Measurements from ENCODE around the gene PGC. TPM values are rescaled to one million over a fixed set of nuclear protein-coding genes. Genes with fewer than 3 reads are reported as not detected.
A peak's percentile ranks its signal among the peaks of the same experiment; 100 is the strongest.

The PGC gene
- total RNA-seq, 1 experiment from 2014 or later, result 0.63 TPM

DNA sequence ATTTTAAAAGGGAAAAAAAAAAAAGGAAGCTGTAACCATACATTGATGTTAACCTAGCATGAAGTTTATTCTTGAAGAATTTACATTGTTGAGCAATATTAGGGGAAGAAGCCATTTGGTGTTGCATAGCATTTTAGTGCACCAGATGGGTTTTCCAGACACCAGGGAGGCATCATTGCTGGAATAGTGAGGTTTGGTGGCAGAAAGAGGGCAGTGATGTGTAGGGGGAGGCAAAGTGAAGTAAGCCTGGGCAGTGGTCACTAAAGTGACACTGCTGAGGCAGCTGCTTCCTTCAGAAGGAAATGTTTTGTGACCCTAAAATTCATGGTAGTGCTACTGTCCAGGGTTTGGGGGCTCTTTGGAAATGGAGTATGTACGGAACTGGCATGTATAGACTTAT, 42.8 kb upstream of the PGC start:
- POLR2A ChIA-PET, result interaction anchor here (0.6 kb wide), 1 partner anchor 58 kb away, joined by 3 read pairs; no protein-coding TSS in a partner anchor
- ATAC-seq (no peak), DNase-seq (ENCODE audit: low spot score) (no peak)
- Mint-ChIP-seq H3K9me3 (no peaks in the 10 kb centered on the region), H3K36me3 (peaks cover 31% of the 10 kb centered on the region), H3K4me1 (peaks cover 13% of the 10 kb centered on the region), H3K4me3 (peak overlapping the region; percentile 96; the same call in 1 of the 2 replicates), H3K27me3 (ENCODE audit: low read depth) (peaks cover 11% of the 10 kb centered on the region), H3K27ac (no peak overlapping the region)
- CTCF ChIA-PET, result no interaction called here
- no peak for TF ChIP-seq ZNF219 (CRISPR knock-in tag; IDR thresholded peaks at IDR 0.05; ENCODE audit: borderline replicate concordance)
- no peak for TF ChIP-seq RORB (CRISPR knock-in tag; IDR thresholded peaks at IDR 0.05)
- TF ChIP-seq, protein P1, sequence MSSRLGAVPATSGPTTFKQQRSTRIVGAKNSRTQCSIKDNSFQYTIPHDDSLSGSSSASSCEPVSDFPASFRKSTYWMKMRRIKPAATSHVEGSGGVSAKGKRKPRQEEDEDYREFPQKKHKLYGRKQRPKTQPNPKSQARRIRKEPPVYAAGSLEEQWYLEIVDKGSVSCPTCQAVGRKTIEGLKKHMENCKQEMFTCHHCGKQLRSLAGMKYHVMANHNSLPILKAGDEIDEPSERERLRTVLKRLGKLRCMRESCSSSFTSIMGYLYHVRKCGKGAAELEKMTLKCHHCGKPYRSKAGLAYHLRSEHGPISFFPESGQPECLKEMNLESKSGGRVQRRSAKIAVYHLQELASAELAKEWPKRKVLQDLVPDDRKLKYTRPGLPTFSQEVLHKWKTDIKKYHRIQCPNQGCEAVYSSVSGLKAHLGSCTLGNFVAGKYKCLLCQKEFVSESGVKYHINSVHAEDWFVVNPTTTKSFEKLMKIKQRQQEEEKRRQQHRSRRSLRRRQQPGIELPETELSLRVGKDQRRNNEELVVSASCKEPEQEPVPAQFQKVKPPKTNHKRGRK (CRISPR knock-in tag; IDR thresholded peaks at IDR 0.05; ENCODE audit: borderline replicate concordance), result no peak
- TF ChIP-seq, protein P2, sequence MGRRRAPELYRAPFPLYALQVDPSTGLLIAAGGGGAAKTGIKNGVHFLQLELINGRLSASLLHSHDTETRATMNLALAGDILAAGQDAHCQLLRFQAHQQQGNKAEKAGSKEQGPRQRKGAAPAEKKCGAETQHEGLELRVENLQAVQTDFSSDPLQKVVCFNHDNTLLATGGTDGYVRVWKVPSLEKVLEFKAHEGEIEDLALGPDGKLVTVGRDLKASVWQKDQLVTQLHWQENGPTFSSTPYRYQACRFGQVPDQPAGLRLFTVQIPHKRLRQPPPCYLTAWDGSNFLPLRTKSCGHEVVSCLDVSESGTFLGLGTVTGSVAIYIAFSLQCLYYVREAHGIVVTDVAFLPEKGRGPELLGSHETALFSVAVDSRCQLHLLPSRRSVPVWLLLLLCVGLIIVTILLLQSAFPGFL (CRISPR knock-in tag; IDR thresholded peaks at IDR 0.05; ENCODE audit: borderline replicate concordance), result no peak
- TF ChIP-seq TP53 (CRISPR knock-in tag; IDR thresholded peaks at IDR 0.05), result no peak
- TF ChIP-seq, protein P3, sequence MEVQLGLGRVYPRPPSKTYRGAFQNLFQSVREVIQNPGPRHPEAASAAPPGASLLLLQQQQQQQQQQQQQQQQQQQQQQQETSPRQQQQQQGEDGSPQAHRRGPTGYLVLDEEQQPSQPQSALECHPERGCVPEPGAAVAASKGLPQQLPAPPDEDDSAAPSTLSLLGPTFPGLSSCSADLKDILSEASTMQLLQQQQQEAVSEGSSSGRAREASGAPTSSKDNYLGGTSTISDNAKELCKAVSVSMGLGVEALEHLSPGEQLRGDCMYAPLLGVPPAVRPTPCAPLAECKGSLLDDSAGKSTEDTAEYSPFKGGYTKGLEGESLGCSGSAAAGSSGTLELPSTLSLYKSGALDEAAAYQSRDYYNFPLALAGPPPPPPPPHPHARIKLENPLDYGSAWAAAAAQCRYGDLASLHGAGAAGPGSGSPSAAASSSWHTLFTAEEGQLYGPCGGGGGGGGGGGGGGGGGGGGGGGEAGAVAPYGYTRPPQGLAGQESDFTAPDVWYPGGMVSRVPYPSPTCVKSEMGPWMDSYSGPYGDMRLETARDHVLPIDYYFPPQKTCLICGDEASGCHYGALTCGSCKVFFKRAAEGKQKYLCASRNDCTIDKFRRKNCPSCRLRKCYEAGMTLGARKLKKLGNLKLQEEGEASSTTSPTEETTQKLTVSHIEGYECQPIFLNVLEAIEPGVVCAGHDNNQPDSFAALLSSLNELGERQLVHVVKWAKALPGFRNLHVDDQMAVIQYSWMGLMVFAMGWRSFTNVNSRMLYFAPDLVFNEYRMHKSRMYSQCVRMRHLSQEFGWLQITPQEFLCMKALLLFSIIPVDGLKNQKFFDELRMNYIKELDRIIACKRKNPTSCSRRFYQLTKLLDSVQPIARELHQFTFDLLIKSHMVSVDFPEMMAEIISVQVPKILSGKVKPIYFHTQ (CRISPR knock-in tag; IDR thresholded peaks at IDR 0.05), result no peak
- TF ChIP-seq, protein P4, sequence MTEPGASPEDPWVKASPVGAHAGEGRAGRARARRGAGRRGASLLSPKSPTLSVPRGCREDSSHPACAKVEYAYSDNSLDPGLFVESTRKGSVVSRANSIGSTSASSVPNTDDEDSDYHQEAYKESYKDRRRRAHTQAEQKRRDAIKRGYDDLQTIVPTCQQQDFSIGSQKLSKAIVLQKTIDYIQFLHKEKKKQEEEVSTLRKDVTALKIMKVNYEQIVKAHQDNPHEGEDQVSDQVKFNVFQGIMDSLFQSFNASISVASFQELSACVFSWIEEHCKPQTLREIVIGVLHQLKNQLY (CRISPR knock-in tag; IDR thresholded peaks at IDR 0.05), result no peak
- TF ChIP-seq, protein P5, sequence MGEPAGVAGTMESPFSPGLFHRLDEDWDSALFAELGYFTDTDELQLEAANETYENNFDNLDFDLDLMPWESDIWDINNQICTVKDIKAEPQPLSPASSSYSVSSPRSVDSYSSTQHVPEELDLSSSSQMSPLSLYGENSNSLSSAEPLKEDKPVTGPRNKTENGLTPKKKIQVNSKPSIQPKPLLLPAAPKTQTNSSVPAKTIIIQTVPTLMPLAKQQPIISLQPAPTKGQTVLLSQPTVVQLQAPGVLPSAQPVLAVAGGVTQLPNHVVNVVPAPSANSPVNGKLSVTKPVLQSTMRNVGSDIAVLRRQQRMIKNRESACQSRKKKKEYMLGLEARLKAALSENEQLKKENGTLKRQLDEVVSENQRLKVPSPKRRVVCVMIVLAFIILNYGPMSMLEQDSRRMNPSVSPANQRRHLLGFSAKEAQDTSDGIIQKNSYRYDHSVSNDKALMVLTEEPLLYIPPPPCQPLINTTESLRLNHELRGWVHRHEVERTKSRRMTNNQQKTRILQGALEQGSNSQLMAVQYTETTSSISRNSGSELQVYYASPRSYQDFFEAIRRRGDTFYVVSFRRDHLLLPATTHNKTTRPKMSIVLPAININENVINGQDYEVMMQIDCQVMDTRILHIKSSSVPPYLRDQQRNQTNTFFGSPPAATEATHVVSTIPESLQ (CRISPR knock-in tag; IDR thresholded peaks at IDR 0.05), result no peak
- TF ChIP-seq, protein P6, sequence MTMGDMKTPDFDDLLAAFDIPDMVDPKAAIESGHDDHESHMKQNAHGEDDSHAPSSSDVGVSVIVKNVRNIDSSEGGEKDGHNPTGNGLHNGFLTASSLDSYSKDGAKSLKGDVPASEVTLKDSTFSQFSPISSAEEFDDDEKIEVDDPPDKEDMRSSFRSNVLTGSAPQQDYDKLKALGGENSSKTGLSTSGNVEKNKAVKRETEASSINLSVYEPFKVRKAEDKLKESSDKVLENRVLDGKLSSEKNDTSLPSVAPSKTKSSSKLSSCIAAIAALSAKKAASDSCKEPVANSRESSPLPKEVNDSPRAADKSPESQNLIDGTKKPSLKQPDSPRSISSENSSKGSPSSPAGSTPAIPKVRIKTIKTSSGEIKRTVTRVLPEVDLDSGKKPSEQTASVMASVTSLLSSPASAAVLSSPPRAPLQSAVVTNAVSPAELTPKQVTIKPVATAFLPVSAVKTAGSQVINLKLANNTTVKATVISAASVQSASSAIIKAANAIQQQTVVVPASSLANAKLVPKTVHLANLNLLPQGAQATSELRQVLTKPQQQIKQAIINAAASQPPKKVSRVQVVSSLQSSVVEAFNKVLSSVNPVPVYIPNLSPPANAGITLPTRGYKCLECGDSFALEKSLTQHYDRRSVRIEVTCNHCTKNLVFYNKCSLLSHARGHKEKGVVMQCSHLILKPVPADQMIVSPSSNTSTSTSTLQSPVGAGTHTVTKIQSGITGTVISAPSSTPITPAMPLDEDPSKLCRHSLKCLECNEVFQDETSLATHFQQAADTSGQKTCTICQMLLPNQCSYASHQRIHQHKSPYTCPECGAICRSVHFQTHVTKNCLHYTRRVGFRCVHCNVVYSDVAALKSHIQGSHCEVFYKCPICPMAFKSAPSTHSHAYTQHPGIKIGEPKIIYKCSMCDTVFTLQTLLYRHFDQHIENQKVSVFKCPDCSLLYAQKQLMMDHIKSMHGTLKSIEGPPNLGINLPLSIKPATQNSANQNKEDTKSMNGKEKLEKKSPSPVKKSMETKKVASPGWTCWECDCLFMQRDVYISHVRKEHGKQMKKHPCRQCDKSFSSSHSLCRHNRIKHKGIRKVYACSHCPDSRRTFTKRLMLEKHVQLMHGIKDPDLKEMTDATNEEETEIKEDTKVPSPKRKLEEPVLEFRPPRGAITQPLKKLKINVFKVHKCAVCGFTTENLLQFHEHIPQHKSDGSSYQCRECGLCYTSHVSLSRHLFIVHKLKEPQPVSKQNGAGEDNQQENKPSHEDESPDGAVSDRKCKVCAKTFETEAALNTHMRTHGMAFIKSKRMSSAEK (CRISPR knock-in tag; IDR thresholded peaks at IDR 0.05; ENCODE audit: borderline replicate concordance), result no peak
- no peak for TF ChIP-seq JAZF1 (CRISPR knock-in tag; IDR thresholded peaks at IDR 0.05)
- TF ChIP-seq, protein P7, sequence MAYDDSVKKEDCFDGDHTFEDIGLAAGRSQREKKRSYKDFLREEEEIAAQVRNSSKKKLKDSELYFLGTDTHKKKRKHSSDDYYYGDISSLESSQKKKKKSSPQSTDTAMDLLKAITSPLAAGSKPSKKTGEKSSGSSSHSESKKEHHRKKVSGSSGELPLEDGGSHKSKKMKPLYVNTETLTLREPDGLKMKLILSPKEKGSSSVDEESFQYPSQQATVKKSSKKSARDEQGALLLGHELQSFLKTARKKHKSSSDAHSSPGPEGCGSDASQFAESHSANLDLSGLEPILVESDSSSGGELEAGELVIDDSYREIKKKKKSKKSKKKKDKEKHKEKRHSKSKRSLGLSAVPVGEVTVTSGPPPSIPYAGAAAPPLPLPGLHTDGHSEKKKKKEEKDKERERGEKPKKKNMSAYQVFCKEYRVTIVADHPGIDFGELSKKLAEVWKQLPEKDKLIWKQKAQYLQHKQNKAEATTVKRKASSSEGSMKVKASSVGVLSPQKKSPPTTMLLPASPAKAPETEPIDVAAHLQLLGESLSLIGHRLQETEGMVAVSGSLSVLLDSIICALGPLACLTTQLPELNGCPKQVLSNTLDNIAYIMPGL (CRISPR knock-in tag; IDR thresholded peaks at IDR 0.05), result no peak
- TF ChIP-seq NR2C2 (CRISPR knock-in tag; IDR thresholded peaks at IDR 0.05), result no peak
- TF ChIP-seq FOXP1 (CRISPR knock-in tag; IDR thresholded peaks at IDR 0.05; ENCODE audit: borderline replicate concordance), result no peak
- no peak for TF ChIP-seq ZNF317 (CRISPR knock-in tag; IDR thresholded peaks at IDR 0.05; ENCODE audit: borderline replicate concordance, low read depth)
- no peak for TF ChIP-seq ZNF396 (CRISPR knock-in tag; IDR thresholded peaks at IDR 0.05; ENCODE audit: borderline replicate concordance)
- TF ChIP-seq, protein P8, sequence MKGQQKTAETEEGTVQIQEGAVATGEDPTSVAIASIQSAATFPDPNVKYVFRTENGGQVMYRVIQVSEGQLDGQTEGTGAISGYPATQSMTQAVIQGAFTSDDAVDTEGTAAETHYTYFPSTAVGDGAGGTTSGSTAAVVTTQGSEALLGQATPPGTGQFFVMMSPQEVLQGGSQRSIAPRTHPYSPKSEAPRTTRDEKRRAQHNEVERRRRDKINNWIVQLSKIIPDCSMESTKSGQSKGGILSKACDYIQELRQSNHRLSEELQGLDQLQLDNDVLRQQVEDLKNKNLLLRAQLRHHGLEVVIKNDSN (CRISPR knock-in tag; IDR thresholded peaks at IDR 0.05), result no peak
- TF ChIP-seq, protein P9, sequence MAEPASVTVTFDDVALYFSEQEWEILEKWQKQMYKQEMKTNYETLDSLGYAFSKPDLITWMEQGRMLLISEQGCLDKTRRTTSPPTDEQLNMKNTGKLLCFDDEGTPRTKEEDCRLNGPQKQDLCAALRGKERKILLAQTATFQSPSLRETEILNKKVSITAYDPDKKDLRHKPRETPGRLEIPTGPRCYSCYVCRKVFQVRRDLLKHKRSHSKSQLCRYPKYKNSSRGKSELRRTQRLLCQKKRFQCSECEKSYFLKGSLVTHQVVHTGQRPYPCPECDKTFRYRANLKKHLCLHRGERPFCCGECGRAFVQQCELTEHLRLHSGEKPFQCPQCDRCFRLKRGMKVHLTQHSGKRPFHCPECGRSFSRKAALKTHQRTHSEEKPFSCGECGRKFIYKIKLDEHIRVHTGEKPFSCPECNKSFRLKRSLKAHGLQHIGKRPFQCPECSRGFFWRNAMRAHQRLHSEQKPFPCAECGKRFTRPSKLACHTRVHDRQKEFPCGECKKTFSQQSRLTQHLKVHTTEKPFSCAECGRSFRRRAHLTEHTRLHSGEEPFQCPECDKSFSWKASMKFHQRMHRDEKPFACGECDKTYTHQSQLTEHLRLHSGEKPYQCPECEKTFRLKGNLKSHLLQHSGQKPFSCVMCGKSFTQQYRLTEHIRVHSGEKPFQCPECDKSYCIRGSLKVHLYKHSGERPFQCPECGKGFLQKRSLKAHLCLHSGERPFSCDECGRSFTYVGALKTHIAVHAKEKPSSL (CRISPR knock-in tag; conservative IDR thresholded peaks at IDR 0.05), result no peak
